PFSK-1 (cell line): ENCODE measurements around the gene NCAM2.

Experiments
- FOXP2 ChIP-seq: optimal IDR thresholded peaks from 2 replicates; pipeline ENCODE3; 2011; ENCODE audit warnings: borderline replicate concordance, control low read depth, inconsistent platforms; ENCODE audit not compliant: insufficient read depth; ENCODE audit errors: extremely low read length, extremely low read depth
- POLR2AphosphoS5 ChIP-seq: IDR thresholded peaks from 2 replicates; pipeline ENCODE4 v1.6.1; 2012; ENCODE audit warnings: low read depth, mild to moderate bottlenecking, control low read depth, low read length, moderate library complexity
- REST ChIP-seq, 2 experiments: IDR thresholded peaks; 2 replicates each; pipeline versions ENCODE4 v1.6.1 to v1.8.0; 2011 to 2012; ENCODE audit warnings: low read depth in 2 of 2, low read length in 2 of 2, control low read depth in 1 of 2, inconsistent platforms in 1 of 2, mild to moderate bottlenecking in 1 of 2, moderate library complexity in 1 of 2; ENCODE audit not compliant: insufficient read depth in 1 of 2
- SIN3A ChIP-seq: IDR thresholded peaks from 2 replicates; pipeline ENCODE4 v1.6.1; 2012; ENCODE audit warnings: mild to moderate bottlenecking, low read length, moderate library complexity, borderline replicate concordance; ENCODE audit not compliant: insufficient read depth
- TAF1 ChIP-seq: IDR thresholded peaks from 2 replicates; pipeline ENCODE4 v1.6.1; 2012; ENCODE audit warnings: low read length, control low read depth, borderline replicate concordance; ENCODE audit not compliant: insufficient read depth

NCAM2 gene

GRCh38 chr21:21262048-21262447 is 263.8 kb downstream of the NCAM2 start:
- TF ChIP-seq TAF1, result no peak
- no peak for TF ChIP-seq FOXP2
- TF ChIP-seq POLR2AphosphoS5, result no peak
- no peak for TF ChIP-seq REST (IDR thresholded peaks at IDR 0.05; ENCODE audit: insufficient read depth in 1 of 2, low read depth in 2 of 2, low read length in 2 of 2)
- no peak for TF ChIP-seq SIN3A

GRCh38 chr21:21268061-21268471 is 269.9 kb downstream of the NCAM2 start:
- TF ChIP-seq REST (IDR thresholded peaks at IDR 0.05; ENCODE audit: insufficient read depth in 1 of 2, low read depth in 2 of 2, low read length in 2 of 2) (no peak), TAF1 (no peak), SIN3A (no peak), POLR2AphosphoS5 (no peak), FOXP2 (no peak)

- TF ChIP-seq POLR2AphosphoS5, result no peak
- no peak for TF ChIP-seq FOXP2
- no peak for TF ChIP-seq SIN3A
- TF ChIP-seq TAF1, result no peak
- TF ChIP-seq REST (IDR thresholded peaks at IDR 0.05; ENCODE audit: insufficient read depth in 1 of 2, low read depth in 2 of 2, low read length in 2 of 2), result no peak
These were observed 270.7 kb downstream of the NCAM2 start for GRCh38 chr21:21268885-21269284.

GRCh38 chr21:21279193-21279901 is 281.1 kb downstream of the NCAM2 start:
- TF ChIP-seq FOXP2 (no peak), TAF1 (no peak), REST (IDR thresholded peaks at IDR 0.05; ENCODE audit: insufficient read depth in 1 of 2, low read depth in 2 of 2, low read length in 2 of 2) (no peak), POLR2AphosphoS5 (no peak), SIN3A (no peak)
